ENCODE data around the gene STAT5A. TPM values are rescaled to one million over a fixed set of nuclear protein-coding genes. Genes with fewer than 3 reads are reported as not detected.

STAT5A gene
- polyA plus RNA-seq, 1 of the 3 experiments (the other 2 are of a cell fraction), result 2.3 TPM

GRCh38 chr17:42279776-42280630, 8.3 kb upstream of the STAT5A start:
- ChIA-PET POLR2A (interaction anchor here (1.2 kb wide), 1 partner anchor 8 kb away, joined by 3 read pairs; the partner anchor contains the start of gene STAT5A), CTCF (interaction anchor here (1.2 to 2.0 kb wide), 3 partner anchors 10 to 42 kb away, joined by 3 to 5 read pairs (median 3); no protein-coding TSS in a partner anchor)
- peaks cover 7% of the 10 kb centered on the region for H3K79me2 ChIP-seq (ENCODE audit: insufficient read depth)
- H3K27me3 ChIP-seq (ENCODE audit: insufficient read depth), result no peaks in the 10 kb centered on the region
- H3F3A ChIP-seq (replicated peaks; ENCODE audit: insufficient read depth), result peaks cover 2% of the 10 kb centered on the region
- H3K27ac ChIP-seq (ENCODE audit: low read depth in 2 of 2, low read length in 1 of 2), result no peak overlapping the region
- H3K36me3 ChIP-seq (replicated peaks in 1 of 2; ENCODE audit: control insufficient read depth in 1 of 2, insufficient read depth in 2 of 2, low read length in 1 of 2), result no peaks in the 10 kb centered on the region
- peaks cover 9 to 20% of the 10 kb centered on the region in 2 experiments; a peak in 3 of 4 replicates for H3K4me1 ChIP-seq (ENCODE audit: control insufficient read depth in 1 of 2, insufficient read depth in 2 of 2, low read depth in 1 of 2, low read length in 1 of 2)
- WGBS (ENCODE audit: low lambda C conversion rate), result 86% methylated on average over 3 of the region's 4 CpGs
- H3K4me3 ChIP-seq (ENCODE audit: low read depth in 2 of 2, low read length in 1 of 2), result no peak overlapping the region
- no peak overlapping the region for H3K4me2 ChIP-seq
- TF ChIP-seq USF2 (IDR thresholded peaks at IDR 0.05; ENCODE audit: borderline replicate concordance, low read depth, low read length) (no peak), ELF1 (IDR thresholded peaks at IDR 0.05) (no peak), SIN3A (IDR thresholded peaks at IDR 0.05; ENCODE audit: borderline replicate concordance, low read depth, low read length) (no peak), MEF2A (IDR thresholded peaks at IDR 0.05; ENCODE audit: borderline replicate concordance, low read depth) (no peak), PBX3 (IDR thresholded peaks at IDR 0.05) (no peak), FOXJ3 (CRISPR knock-in tag; IDR thresholded peaks at IDR 0.05) (no peak), EZH2phosphoT487 (IDR thresholded peaks at IDR 0.05; ENCODE audit: borderline replicate concordance, low read depth) (no peak), GATA2 (CRISPR knock-in tag; IDR thresholded peaks at IDR 0.05) (no peak), TEAD4 (IDR thresholded peaks at IDR 0.05; ENCODE audit: borderline replicate concordance, insufficient read depth) (no peak), RCOR1 (IDR thresholded peaks at IDR 0.05; ENCODE audit: low read length) (no peak), TAF1 (IDR thresholded peaks at IDR 0.05; ENCODE audit: borderline replicate concordance, low read depth, low read length) (no peak), JUND (IDR thresholded peaks at IDR 0.05) (no peak), NFIC (IDR thresholded peaks at IDR 0.05; ENCODE audit: borderline replicate concordance) (no peak)
- H2AFZ ChIP-seq (ENCODE audit: low read depth), result no peak overlapping the region
- no peaks in the 10 kb centered on the region for H4K20me1 ChIP-seq (ENCODE audit: insufficient read depth)
- DNase-seq, result peak; percentile 9
- no peaks in the 10 kb centered on the region for H3K9me3 ChIP-seq
- no peak overlapping the region for H3K9ac ChIP-seq
- no peaks in the 10 kb centered on the region for H3K9me2 ChIP-seq

GRCh38 chr17:42281571-42282096, 6.7 kb upstream of the STAT5A start:
- CTCF ChIA-PET, result interaction anchor here (0.5 to 1.8 kb wide), 3 partner anchors 16 to 103 kb away, joined by 3 to 6 read pairs (median 3); no protein-coding TSS in a partner anchor
- H3K27ac ChIP-seq (ENCODE audit: low read depth in 2 of 2, low read length in 1 of 2), result no peak overlapping the region
- H3K9ac ChIP-seq, result no peak overlapping the region
- TF ChIP-seq ZBTB33 (IDR thresholded peaks at IDR 0.05; ENCODE audit: borderline replicate concordance, low read depth) (no peak), IRF3 (IDR thresholded peaks at IDR 0.05; ENCODE audit: low read depth, low read length) (no peak), YY1 (IDR thresholded peaks at IDR 0.05; ENCODE audit: low read depth) (no peak), EZH2phosphoT487 (IDR thresholded peaks at IDR 0.05; ENCODE audit: borderline replicate concordance, low read depth) (no peak)
- no peaks in the 10 kb centered on the region for H3K9me3 ChIP-seq
- H3K36me3 ChIP-seq (replicated peaks in 1 of 2; ENCODE audit: control insufficient read depth in 1 of 2, insufficient read depth in 2 of 2, low read length in 1 of 2), result no peaks in the 10 kb centered on the region
- no peak overlapping the region for H3K4me2 ChIP-seq
- H3K79me2 ChIP-seq (ENCODE audit: insufficient read depth), result no peaks in the 10 kb centered on the region
- no peaks in the 10 kb centered on the region for H3K9me2 ChIP-seq
- H3K4me1 ChIP-seq (ENCODE audit: control insufficient read depth in 1 of 2, insufficient read depth in 2 of 2, low read depth in 1 of 2, low read length in 1 of 2), result peaks cover 9 to 20% of the 10 kb centered on the region in 2 experiments; a peak in 2 of 4 replicates
- H3K27me3 ChIP-seq (ENCODE audit: insufficient read depth), result no peaks in the 10 kb centered on the region
- no peak overlapping the region for H3K4me3 ChIP-seq (ENCODE audit: low read depth in 2 of 2, low read length in 1 of 2)
- H2AFZ ChIP-seq (ENCODE audit: low read depth), result no peak overlapping the region
- peak; percentile 12 for DNase-seq
- no peaks in the 10 kb centered on the region for H4K20me1 ChIP-seq (ENCODE audit: insufficient read depth)
- 89% methylated on average over 7 of the region's 7 CpGs for WGBS (ENCODE audit: low lambda C conversion rate)
- H3F3A ChIP-seq (replicated peaks; ENCODE audit: insufficient read depth), result peaks cover 2% of the 10 kb centered on the region
- POLR2A ChIA-PET, result no interaction called here
